ENCODE data around the gene TBC1D10B.

The TBC1D10B gene

GRCh38 chr16:30380803-30381208 lies 10.5 kb upstream of the TBC1D10B start:
- TF ChIP-seq CTCF (conservative IDR thresholded peaks at IDR 0.05; ENCODE audit: low read length): no peak
- no peak overlapping the region for H3K4me3 ChIP-seq (ENCODE audit: low read length)
- DNase-seq (ENCODE audit: low read depth): no peak

- no peak for TF ChIP-seq CTCF (conservative IDR thresholded peaks at IDR 0.05; ENCODE audit: low read length)
- no peak for DNase-seq (ENCODE audit: low read depth)
- no peak overlapping the region for H3K4me3 ChIP-seq (ENCODE audit: low read length)
These were observed 9.9 kb upstream of the TBC1D10B start for GRCh38 chr16:30380072-30380802.

GRCh38 chr16:30379158-30379783 lies 9.0 kb upstream of the TBC1D10B start:
- DNase-seq (ENCODE audit: low read depth): no peak
- peak overlapping the region; percentile 91 for H3K4me3 ChIP-seq (ENCODE audit: low read length)
- TF ChIP-seq CTCF (conservative IDR thresholded peaks at IDR 0.05; ENCODE audit: low read length): no peak

GRCh38 chr16:30378236-30379157 lies 8.2 kb upstream of the TBC1D10B start:
- peak; percentile 33 for TF ChIP-seq CTCF (conservative IDR thresholded peaks at IDR 0.05; ENCODE audit: low read length)
- DNase-seq (ENCODE audit: low read depth): peak; percentile 97
- H3K4me3 ChIP-seq (ENCODE audit: low read length): peak overlapping the region; percentile 91

GRCh38 chr16:30377812-30378235 lies 7.5 kb upstream of the TBC1D10B start:
- peak overlapping the region; percentile 66 for H3K4me3 ChIP-seq (ENCODE audit: low read length)
- DNase-seq (ENCODE audit: low read depth): peak; percentile 87
- TF ChIP-seq CTCF (conservative IDR thresholded peaks at IDR 0.05; ENCODE audit: low read length): no peak

GRCh38 chr16:30377050-30377811 lies 6.9 kb upstream of the TBC1D10B start:
- H3K4me3 ChIP-seq (ENCODE audit: low read length): peak overlapping the region; percentile 66
- no peak for TF ChIP-seq CTCF (conservative IDR thresholded peaks at IDR 0.05; ENCODE audit: low read length)
- DNase-seq (ENCODE audit: low read depth): no peak

Data from AG10803 (cell line).